HG03571 (cell line): ENCODE measurements around the gene ZMYND19.
A peak's percentile ranks its signal among the peaks of the same experiment; 100 is the strongest.
"Not testable (repeated sequence)": the region's sequence is repeated elsewhere in the genome, so short reads cannot be mapped to it uniquely, and the experiment has no call there.

Experiments
- ATAC-seq: cut with Tn5 transposase; IDR thresholded peaks from one replicate; pipeline ENCODE4 v1.9.1; 2021; ENCODE audit not compliant: unreplicated experiment

ZMYND19 gene

DNA sequence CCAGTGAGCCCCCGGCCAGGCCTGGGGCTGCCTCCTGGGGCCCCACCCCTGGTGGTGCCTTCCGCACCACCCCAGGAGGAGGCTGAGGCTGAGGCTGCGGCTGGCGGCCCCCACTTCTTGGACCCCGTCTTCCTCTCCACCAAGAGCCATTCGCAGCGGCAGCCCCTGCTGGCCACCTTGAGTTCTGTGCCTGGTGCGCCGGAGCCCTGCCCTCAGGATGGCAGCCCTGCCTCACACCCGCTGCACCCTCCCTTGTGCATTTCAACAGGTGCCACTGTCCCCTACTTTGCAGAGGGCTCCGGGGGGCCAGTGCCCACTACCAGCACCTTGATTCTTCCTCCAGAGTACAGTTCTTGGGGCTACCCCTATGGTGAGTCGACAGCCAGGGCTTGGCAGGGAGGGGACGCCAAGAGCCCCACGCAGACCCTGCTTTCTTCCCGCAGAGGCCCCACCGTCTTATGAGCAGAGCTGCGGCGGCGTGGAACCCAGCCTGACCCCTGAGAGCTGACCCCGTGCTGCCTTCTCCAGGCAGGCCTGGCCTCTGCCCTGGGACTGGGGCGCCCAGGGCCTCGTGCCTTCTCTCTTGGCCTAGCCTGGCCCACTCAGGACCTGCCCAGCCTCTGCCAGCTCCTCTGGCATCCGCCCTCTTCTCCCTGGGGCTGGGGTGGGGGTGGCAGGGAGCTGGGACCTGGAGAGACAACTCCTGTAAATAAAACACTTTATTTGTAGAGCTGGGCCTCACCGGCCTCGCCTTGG lies 24.5 kb upstream of the ZMYND19 start:
- no peak for ATAC-seq

DNA sequence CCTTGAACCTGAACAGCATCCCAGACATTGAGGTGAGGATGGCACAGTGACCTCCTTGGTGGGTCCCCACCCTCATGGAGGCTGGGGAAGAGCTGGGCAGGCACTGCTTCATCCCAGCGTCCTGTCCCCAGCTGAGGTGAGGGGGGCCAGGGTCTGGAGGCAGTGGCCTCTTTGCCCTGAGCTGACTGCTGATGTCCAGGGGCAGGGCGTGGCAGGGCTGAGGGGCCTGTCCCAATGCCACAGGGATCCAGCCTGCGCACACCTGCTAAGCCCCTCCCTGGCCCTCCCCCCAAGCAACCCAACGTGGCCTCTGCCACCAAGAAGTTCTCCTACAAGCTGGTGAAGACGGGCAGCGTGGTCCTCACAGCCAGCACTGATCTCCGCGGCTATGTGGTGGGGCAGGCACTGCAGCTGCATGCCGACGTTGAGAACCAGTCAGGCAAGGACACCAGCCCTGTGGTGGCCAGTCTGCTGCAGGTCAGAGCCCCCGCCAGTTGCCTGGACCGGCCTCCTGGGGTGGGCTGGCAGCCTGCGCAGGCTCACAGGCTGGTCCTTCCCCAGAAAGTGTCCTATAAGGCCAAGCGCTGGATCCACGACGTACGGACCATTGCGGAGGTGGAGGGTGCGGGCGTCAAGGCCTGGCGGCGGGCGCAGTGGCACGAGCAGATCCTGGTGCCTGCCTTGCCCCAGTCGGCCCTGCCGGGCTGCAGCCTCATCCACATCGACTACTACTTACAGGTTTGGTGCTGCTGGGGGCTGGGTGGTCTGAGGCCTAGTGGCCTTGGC lies 23.6 kb upstream of the ZMYND19 start:
- no peak for ATAC-seq

DNA sequence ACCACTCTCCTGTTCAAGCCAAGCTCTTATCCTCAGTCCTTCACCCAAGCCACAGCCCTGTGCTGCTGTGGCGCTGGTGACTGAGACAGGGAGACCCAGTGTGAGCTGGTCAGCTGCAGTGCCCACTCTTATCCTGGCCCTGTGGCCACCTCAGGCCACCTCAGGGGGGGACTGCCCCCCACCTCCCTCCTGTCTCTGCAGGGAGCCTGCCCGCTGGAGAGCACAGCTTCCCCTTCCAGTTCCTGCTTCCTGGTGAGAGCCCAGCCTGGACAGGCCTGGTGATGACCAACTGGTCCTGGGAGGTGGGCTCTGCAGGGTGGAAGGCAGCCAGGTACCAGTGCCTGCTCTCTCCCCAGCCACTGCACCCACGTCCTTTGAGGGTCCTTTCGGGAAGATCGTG lies 22.9 kb upstream of the ZMYND19 start:
- ATAC-seq: no peak

GRCh38 chr9:137612741-137613142 lies 22.4 kb upstream of the ZMYND19 start:
- ATAC-seq: no peak

- no peak for ATAC-seq
Observed at GRCh38 chr9:137611623-137612609, 21.6 kb upstream of the ZMYND19 start.

DNA sequence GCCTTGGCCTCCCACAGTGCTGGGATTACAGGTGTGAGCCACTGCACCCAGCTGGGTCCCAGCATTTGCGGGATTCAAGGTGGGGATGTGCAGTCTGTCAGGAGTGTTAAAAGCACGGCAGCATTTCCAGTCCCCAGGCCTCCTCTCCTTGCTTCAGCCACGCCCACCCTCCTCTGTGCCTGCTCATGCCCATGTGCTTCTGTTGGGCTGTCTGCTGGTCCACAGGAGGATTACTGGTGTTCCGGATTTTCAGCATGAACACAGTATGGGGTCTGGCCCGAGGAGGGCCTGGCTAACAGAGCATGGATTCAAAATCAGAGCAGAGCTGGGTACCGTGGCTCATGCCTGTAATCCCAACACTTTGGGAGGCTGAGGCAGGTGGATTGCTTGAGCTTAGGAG lies 20.6 kb upstream of the ZMYND19 start:
- no peak for ATAC-seq

DNA sequence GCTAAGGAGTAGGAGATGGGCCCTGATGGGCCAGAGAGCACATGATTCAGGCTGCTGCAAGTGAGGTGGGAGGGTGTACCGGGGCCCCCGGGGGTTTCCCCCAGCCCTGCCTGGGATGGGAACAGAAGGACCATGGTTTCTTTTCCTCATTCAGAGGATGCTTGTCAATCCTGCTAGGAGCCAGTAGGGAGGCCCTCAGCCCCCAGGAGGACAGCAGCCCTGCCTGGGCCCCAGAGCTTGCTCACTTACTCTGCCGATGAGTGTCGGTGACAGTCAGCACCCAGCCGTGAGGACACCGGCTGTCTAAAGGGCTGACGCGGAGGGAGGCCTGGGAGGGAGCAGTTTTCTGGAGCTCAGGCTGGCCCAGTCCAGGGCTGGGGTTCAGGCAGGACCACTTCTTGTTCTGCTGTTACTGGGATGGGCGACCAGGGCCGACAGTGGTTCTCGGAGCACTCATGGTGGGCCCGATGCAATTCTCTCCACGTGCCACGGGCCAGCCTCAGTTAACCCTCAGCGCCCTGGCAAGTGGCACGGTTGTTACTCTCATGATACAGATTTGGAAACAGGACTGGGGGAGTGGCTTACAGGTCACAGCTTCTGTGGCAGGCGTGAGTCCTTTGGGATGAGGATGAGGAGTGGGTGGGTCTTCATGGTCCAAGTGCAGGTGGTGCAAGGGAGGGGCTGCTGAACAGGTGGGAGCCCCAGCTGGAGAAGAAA lies 17.0 kb upstream of the ZMYND19 start:
- ATAC-seq: no peak

DNA sequence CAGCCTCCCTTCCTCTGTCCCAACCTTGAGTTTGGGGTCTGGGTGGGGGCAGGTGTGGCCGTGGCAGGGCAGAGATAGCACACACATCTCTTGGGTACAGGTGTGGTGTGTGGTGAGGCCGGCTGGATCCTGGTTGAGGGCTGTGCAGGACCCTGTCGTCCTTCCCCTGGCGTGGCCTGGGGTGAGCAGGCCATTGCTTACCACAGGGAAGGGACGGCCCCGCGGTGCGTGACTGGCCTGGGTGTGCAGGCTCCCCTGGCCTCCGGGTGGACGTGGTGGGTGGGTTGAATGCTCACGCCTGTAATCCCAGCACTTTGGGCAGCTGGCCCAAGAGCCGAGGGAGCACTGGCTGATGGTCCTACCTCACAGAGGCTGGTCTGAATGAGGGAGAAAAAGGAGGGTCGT lies 16.4 kb upstream of the ZMYND19 start:
- no peak for ATAC-seq

- ATAC-seq: no peak
Observed at GRCh38 chr9:137606005-137606621, 15.8 kb upstream of the ZMYND19 start.

DNA sequence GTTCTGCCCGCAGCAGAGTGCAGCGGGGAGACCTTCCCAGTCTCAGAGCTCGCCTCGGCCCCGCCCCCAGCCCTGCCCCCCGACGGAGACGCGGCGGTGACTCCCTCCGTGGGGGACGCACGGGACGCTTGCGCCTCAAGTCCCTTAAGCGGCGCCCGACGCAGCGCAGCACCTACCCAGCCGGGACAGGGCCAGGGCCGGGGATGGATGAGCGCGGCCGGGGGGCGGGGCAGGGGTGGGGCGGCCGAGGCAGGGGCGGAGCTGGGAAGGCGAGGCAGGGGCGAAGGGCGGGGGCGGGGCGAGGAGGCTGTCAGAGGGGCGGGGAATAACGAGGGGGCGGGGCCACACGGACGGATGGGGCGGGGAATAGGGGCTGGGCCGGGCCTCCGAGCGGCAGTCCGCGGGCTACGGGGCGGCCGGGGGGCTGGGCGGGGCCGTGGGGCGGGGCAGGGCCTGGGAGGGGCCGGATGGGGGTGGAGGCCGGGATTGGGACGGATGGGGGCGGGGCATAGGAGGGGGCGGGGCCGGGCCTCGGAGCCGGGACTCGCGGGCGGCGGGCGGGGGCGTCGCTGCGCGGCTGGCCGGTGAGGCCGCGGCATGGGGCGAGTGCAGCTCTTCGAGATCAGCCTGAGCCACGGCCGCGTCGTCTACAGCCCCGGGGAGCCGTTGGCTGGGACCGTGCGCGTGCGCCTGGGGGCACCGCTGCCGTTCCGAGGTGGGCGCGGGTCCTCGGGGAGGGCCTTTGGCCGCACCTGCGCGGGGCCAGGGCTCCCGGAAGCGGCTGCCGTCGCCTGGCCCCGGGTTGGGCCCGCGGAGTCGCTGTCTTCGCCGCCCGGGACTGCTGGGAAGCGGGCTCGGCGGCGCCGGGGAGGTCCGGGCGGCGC lies 15.1 kb upstream of the ZMYND19 start, which contains the start of gene ARRDC1:
ARRDC1 (plus strand) TSS at position 566 of the 884 bp plus-strand sequence; CDS start at position 598, 32 bp downstream.
- peak; percentile 75 for ATAC-seq

DNA sequence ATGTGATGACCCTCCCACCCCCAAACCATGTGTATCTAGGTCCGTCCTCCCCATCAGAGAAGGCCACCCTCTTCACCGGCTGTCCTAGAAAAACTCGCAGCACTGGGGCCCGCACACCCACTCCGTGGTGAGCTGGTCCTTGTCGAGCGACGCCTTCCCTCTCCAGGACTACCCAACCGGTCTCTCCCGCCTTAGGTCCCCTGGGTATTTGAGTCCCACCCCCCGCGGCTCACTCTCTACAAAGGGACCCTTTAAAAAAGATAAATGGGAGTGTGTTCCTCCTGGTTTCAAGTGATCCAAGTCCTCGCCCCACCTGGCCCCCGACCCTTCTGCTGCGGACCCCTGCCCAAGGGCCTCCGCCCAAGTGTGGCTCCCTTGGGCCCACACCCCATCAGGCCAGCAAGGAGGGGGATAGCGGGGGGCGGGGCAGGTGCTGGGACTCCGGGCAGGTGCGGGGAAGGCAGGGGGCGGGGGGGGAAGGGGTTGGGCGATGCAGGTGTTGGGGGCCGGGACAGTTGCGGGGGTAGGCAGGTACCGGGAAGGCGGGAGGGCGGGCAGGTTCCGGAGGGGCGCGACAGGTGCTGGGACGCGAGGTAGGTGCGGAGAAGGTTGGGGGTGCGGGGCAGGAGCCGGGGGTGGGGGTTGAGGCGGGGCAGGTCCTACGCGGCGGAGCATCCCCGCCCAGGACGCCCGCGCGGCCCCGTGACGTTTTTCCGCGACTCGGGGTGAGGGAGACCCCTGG lies 14.2 kb upstream of the ZMYND19 start:
- ATAC-seq: no peak

DNA sequence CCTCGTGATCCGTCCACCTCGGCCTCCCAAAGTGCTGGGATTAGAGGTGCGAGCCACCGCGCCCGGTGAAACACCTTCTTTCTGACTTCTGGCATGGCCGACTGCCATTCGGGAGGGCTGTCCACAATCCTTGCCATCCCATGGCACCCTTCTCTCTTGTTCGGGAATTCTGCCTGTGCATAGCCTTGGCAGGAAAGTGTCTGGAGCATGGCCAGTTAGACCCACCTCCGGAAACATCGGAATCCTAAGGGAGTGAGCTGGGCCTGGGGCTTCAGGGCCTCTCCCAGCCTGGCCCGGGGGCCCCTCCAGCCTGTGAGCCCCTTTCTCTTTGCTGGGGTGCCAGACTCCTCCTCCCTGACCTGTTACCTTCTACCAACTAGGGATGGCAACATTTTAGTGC lies 13.6 kb upstream of the ZMYND19 start:
- no peak for ATAC-seq

GRCh38 chr9:137602661-137603060 lies 12.3 kb upstream of the ZMYND19 start:
- no peak for ATAC-seq

DNA sequence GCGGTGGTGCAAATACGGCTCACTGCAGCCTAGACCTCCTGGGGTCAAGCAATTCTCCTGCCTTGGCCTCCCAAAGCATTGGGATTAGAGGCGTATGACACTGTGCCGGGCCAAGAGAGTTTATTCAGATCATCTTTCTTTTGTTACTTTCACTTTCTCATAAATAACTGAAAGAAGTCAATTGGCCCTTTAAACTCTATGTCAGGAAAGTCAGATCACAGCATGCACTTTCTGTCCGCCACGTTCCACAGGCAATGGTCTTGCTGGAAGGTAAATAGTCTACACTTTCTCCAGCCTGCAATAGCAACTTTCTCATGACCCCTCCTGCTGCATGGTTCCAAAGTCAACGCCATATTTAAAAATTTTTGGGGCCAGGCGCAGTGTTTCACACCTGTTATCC lies 8.6 kb upstream of the ZMYND19 start:
- ATAC-seq: no peak

DNA sequence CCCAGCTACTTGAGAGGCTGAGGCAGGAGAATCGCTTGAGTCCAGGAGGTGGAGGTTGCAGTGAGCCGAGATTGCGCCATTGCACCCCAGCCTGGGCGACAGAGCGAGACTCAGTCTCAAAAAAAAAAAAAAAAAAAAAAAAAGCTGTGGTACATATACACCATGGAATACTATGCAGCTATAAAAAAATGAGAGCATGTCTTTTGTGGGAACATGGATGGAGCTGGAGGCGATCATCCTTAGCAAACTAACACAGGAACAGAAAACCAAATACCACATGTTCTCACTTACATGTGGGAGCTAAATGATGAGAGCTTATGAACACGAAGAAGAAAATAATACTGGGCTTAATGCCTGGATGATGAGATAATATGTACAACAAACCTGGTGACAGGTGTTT lies 6.3 kb upstream of the ZMYND19 start:
- not testable (repeated sequence) for ATAC-seq

DNA sequence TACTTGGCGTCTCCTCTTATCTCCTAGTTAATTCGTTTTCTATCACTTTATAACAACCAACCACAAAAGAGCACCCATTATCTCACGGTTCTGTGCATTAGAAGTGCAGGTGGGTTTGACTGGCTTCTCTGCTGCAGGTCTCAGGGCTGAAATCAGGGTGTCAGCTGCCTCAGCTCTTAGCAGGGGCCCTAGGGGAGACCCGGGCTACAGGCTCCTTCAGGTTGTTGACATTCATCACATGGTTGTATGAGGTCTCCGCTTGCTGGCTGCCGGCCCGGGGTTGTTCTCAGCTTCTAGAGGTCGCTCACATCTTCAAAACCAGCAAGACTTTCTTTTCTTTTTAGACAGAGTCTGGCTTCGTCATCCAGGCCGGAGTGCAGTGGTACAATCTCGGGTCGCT lies 2.9 kb upstream of the ZMYND19 start:
- no peak for ATAC-seq

- no peak for ATAC-seq
Observed at GRCh38 chr9:137592767-137593166, 2.5 kb upstream of the ZMYND19 start.

DNA sequence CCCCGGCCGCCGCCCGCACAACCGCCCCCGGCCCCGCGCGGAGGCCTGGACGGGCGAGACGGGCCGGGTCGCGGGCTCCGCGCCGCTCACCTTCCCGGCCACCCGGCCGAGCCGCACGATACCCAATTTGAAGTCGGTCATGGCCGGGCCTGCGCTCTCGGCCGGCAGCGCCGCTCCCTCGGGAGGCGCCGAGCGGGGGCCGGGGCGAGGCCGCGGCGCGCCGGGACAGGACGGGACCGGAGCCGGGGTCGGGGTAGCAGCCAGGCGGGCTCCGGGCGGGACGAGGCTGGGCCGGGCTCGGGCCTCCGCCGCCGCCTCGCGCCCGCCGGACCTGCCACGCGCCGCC lies 216 bp downstream of the ZMYND19 start:
- peak; percentile 23 for ATAC-seq
